Uterus (tissue), 2 donors: Measurements from ENCODE around the gene TMPRSS11E.

Source experiments
- CTCF ChIP-seq, 4 experiments: fragments of 200-600 bp in 2 of 4; fragments of 450-650 bp in 2 of 4; sonication (generic) in 2 of 4; IDR thresholded peaks; one replicate each; pipeline ENCODE4 v1.5.1; 2016 to 2019; ENCODE audit warnings: antibody characterized with exemption in 4 of 4, mild to moderate bottlenecking in 2 of 4, moderate library complexity in 1 of 4
- POLR2A ChIP-seq, 2 donors: fragments of 450-650 bp; IDR thresholded peaks; one replicate each; pipeline ENCODE4 v1.6.1; 2016; ENCODE audit warnings: antibody characterized with exemption in 2 of 2, mild to moderate bottlenecking in 1 of 2, moderate library complexity in 1 of 2

DNA sequence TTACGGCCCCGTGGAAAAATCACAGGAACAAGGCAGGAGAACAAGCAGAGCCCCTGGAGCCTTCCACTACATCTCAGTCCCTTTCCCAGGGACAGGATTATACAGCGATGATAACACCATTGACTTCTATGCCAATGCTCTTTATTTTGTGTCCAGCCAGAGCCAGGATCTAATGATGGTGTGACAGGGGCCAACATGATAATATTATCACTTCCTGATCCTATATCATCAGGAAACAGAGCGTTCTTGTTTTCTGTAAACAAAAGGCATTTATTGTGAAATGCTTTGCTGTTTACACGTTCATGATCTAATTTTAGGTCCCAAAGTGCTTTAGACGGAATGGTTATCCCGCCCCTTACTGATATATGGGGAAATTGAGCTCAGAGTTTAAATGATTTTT, 12.8 kb downstream of the TMPRSS11E start:
- no peak for TF ChIP-seq CTCF (IDR thresholded peaks at IDR 0.05)
- TF ChIP-seq POLR2A (IDR thresholded peaks at IDR 0.05), result no peak
